ENCODE measurements around the gene ESR1.

Gene ESR1

GRCh38 chr6:152002306-152002705, 194.8 kb downstream of the ESR1 start:
- TF ChIP-seq CTCF (conservative IDR thresholded peaks at IDR 0.05; ENCODE audit: low read depth, low read length): no peak
- no peak overlapping the region for H3K4me3 ChIP-seq (ENCODE audit: low read length)
- DNase-seq (ENCODE audit: low read depth): no peak

GRCh38 chr6:152004036-152004566, 196.6 kb downstream of the ESR1 start:
- no peak for TF ChIP-seq CTCF (conservative IDR thresholded peaks at IDR 0.05; ENCODE audit: low read depth, low read length)
- no peak overlapping the region for H3K4me3 ChIP-seq (ENCODE audit: low read length)
- peak; percentile 55 for DNase-seq (ENCODE audit: low read depth)

- no peak for DNase-seq (ENCODE audit: low read depth)
- TF ChIP-seq CTCF (conservative IDR thresholded peaks at IDR 0.05; ENCODE audit: low read depth, low read length): no peak
- H3K4me3 ChIP-seq (ENCODE audit: low read length): no peak overlapping the region
Measured at GRCh38 chr6:152004896-152005295, 197.4 kb downstream of the ESR1 start.

DNA sequence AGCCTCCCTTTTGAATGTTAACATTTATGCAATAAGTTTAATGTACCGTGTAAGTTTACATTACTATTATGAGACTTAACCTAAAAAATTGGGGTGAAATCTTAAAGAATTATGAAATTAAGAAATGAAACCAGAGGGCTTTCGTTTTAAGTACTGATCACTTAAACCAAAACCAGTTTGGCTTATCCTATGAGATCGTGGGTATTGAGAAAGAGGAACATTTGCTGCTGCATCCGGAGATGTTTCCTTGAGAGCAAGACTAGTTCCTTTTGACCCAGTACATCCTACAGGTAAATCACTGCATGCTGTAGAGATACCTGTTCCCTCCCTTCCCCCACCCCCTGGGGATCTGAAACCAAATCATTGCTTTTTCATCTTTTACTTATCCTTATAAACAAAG, 201.3 kb downstream of the ESR1 start:
- no peak for TF ChIP-seq CTCF (conservative IDR thresholded peaks at IDR 0.05; ENCODE audit: low read depth, low read length)
- no peak for DNase-seq (ENCODE audit: low read depth)
- no peak overlapping the region for H3K4me3 ChIP-seq (ENCODE audit: low read length)

DNA sequence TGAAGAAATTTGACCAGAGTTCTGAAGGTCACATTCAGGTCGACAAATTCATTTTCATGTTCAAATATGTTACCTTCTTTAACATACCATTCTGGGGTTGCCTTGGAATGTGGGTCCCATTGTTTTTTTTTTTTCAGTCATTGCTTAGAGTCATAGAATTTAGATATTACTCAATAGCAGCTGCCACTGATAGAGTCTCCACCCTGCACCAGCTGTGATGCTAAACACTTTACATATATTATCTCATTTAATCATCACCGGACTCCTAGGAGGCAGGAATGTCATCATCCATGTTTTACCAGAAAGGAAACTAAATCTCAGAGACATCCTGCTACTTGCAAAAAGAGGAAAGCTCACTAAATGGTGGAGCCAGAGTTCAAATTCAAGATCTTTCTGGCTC, 204.7 kb downstream of the ESR1 start:
- H3K4me3 ChIP-seq (ENCODE audit: low read length): no peak overlapping the region
- DNase-seq (ENCODE audit: low read depth): no peak
- no peak for TF ChIP-seq CTCF (conservative IDR thresholded peaks at IDR 0.05; ENCODE audit: low read depth, low read length)

GRCh38 chr6:152018876-152019275, 211.4 kb downstream of the ESR1 start:
- TF ChIP-seq CTCF (conservative IDR thresholded peaks at IDR 0.05; ENCODE audit: low read depth, low read length): no peak
- DNase-seq (ENCODE audit: low read depth): no peak
- H3K4me3 ChIP-seq (ENCODE audit: low read length): no peak overlapping the region

DNA sequence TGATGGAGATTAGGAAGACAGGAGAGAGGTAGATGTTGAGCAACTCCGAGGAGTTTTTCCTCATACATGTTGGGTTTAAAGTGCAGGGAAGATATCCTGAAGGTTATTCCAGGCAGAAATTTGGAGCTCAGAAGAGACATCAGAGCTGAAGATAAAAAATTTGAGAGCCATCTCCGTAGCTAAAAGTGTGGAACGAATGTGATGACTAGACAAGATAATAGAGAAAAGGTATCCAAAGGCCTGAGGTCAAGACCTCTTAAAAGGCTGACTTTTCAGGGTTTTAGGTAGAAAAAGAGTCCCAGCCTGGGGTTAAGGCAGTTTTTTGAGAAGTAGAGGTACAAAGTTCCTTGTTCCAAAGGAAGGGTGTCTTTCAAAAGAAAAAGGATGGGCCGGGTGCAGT, 214.8 kb downstream of the ESR1 start:
- no peak for TF ChIP-seq CTCF (conservative IDR thresholded peaks at IDR 0.05; ENCODE audit: low read depth, low read length)
- DNase-seq (ENCODE audit: low read depth): no peak
- H3K4me3 ChIP-seq (ENCODE audit: low read length): no peak overlapping the region
